Measurements from ENCODE around the gene TFAP2E.

TFAP2E gene

DNA sequence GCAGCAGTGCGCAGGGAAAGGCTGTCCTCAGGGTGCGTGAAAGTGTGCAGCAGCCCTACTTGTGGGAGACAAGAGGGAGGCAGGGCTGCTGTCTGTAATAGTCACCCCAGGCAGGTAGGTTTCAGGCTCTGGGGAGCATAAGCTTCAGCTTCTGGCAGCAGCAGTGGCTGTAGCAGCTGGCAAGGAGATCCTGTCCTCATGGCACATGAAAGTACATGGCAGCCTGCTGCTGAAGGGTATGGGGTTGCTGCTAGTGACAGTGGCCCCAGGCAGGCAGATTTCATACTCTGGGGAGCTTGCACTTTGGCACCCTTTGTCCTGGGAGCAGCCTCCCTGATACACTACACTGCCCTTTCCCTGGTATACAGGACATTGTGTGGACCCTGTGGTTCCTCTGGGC, 42.2 kb upstream of the TFAP2E start:
- peaks cover 12% of the 10 kb centered on the region; the same call in 1 of the 2 replicates for H3K9me3 ChIP-seq (ENCODE audit: insufficient read depth, low read depth, low read length)
- H3K4me3 ChIP-seq (ENCODE audit: low read length, poor library complexity, severe bottlenecking) = no peak overlapping the region
- TF ChIP-seq CTCF (conservative IDR thresholded peaks at IDR 0.05; ENCODE audit: low read length) = no peak
- TF ChIP-seq EZH2phosphoT487 (IDR thresholded peaks at IDR 0.05; ENCODE audit: borderline replicate concordance) = no peak
- no peaks in the 10 kb centered on the region for H3K27me3 ChIP-seq (ENCODE audit: insufficient read depth, low read length, poor library complexity, severe bottlenecking)
- no peak overlapping the region for H3K4me2 ChIP-seq (ENCODE audit: low read depth, low read length, poor library complexity, severe bottlenecking)
- H2AFZ ChIP-seq (ENCODE audit: low read length) = no peak overlapping the region
- H3K79me2 ChIP-seq (ENCODE audit: insufficient read depth, low read length) = peaks cover 30% of the 10 kb centered on the region
- H4K20me1 ChIP-seq (ENCODE audit: insufficient read depth, low read length, poor library complexity, severe bottlenecking) = no peaks in the 10 kb centered on the region
- H3K4me1 ChIP-seq (ENCODE audit: insufficient read depth, low read length, poor library complexity, severe bottlenecking) = no peaks in the 10 kb centered on the region
- peaks cover 21% of the 10 kb centered on the region; the same call in 1 of the 2 replicates for H3K36me3 ChIP-seq (ENCODE audit: insufficient read depth, low read length)
- no peaks in the 10 kb centered on the region for H3F3A ChIP-seq (ENCODE audit: low read depth)
- H3K9me2 ChIP-seq (replicated peaks; ENCODE audit: low read depth, low read length) = no peaks in the 10 kb centered on the region
- H3K9ac ChIP-seq (ENCODE audit: low read depth, low read length, poor library complexity, severe bottlenecking) = no peak overlapping the region

DNA sequence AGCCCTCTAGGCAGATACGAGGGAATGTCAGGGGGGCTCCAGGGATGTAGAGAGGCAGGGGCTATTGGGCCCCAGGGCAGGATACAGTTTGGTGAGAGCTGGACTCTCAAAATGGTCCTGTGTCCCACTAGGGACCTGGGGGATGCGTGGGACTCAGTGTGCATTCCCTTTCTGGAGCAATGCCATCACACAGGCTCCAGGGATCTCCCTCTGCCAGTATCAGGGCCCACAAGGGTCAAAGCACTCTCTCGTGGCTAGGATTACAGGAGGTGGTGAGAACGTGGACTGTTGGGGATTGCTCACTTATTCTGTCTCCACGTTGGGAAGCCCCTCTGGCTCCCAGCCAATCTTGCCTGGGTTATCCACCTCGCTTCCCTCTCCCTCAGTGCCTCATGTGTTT, 41.7 kb upstream of the TFAP2E start:
- TF ChIP-seq CTCF (conservative IDR thresholded peaks at IDR 0.05; ENCODE audit: low read length) (no peak), EZH2phosphoT487 (IDR thresholded peaks at IDR 0.05; ENCODE audit: borderline replicate concordance) (no peak)

GRCh38 chr1:35532497-35533223, 40.5 kb upstream of the TFAP2E start:
- Histone ChIP-seq H2AFZ (ENCODE audit: low read length) (no peak overlapping the region), H3F3A (ENCODE audit: low read depth) (no peaks in the 10 kb centered on the region), H3K4me1 (ENCODE audit: insufficient read depth, low read length, poor library complexity, severe bottlenecking) (peaks cover 2% of the 10 kb centered on the region), H4K20me1 (ENCODE audit: insufficient read depth, low read length, poor library complexity, severe bottlenecking) (peaks cover 5% of the 10 kb centered on the region), H3K9me2 (replicated peaks; ENCODE audit: low read depth, low read length) (no peaks in the 10 kb centered on the region), H3K4me2 (ENCODE audit: low read depth, low read length, poor library complexity, severe bottlenecking) (no peak overlapping the region), H3K36me3 (ENCODE audit: insufficient read depth, low read length) (peaks cover 21% of the 10 kb centered on the region; the same call in 1 of the 2 replicates), H3K9ac (ENCODE audit: low read depth, low read length, poor library complexity, severe bottlenecking) (no peak overlapping the region), H3K9me3 (ENCODE audit: insufficient read depth, low read depth, low read length) (peaks cover 12% of the 10 kb centered on the region; the same call in 1 of the 2 replicates), H3K27me3 (ENCODE audit: insufficient read depth, low read length, poor library complexity, severe bottlenecking) (no peaks in the 10 kb centered on the region), H3K79me2 (ENCODE audit: insufficient read depth, low read length) (peaks cover 44% of the 10 kb centered on the region), H3K4me3 (ENCODE audit: low read length, poor library complexity, severe bottlenecking) (no peak overlapping the region)
- TF ChIP-seq CTCF (conservative IDR thresholded peaks at IDR 0.05; ENCODE audit: low read length) = no peak
- no peak for TF ChIP-seq EZH2phosphoT487 (IDR thresholded peaks at IDR 0.05; ENCODE audit: borderline replicate concordance)

More for the DNA sequence above, 41.7 kb upstream of the TFAP2E start:
- H2AFZ ChIP-seq (ENCODE audit: low read length) = no peak overlapping the region
- H3K4me2 ChIP-seq (ENCODE audit: low read depth, low read length, poor library complexity, severe bottlenecking) = no peak overlapping the region
- H3K9me3 ChIP-seq (ENCODE audit: insufficient read depth, low read depth, low read length) = peaks cover 12% of the 10 kb centered on the region; the same call in 1 of the 2 replicates
- H3K36me3 ChIP-seq (ENCODE audit: insufficient read depth, low read length) = peaks cover 21% of the 10 kb centered on the region; the same call in 1 of the 2 replicates
- H3F3A ChIP-seq (ENCODE audit: low read depth) = no peaks in the 10 kb centered on the region
- H3K9me2 ChIP-seq (replicated peaks; ENCODE audit: low read depth, low read length) = no peaks in the 10 kb centered on the region
- no peak overlapping the region for H3K9ac ChIP-seq (ENCODE audit: low read depth, low read length, poor library complexity, severe bottlenecking)
- H4K20me1 ChIP-seq (ENCODE audit: insufficient read depth, low read length, poor library complexity, severe bottlenecking) = no peaks in the 10 kb centered on the region
- H3K79me2 ChIP-seq (ENCODE audit: insufficient read depth, low read length) = peaks cover 35% of the 10 kb centered on the region
- H3K4me1 ChIP-seq (ENCODE audit: insufficient read depth, low read length, poor library complexity, severe bottlenecking) = no peaks in the 10 kb centered on the region
- no peaks in the 10 kb centered on the region for H3K27me3 ChIP-seq (ENCODE audit: insufficient read depth, low read length, poor library complexity, severe bottlenecking)
- no peak overlapping the region for H3K4me3 ChIP-seq (ENCODE audit: low read length, poor library complexity, severe bottlenecking)

Data from Loucy (cell line).